ENCODE data around the gene MYCBP.
"Not testable (repeated sequence)": the region's sequence is repeated elsewhere in the genome, so short reads cannot be mapped to it uniquely, and the experiment has no call there.

MYCBP gene

GRCh38 chr1:38867208-38867607 lies 5.9 kb downstream of the MYCBP start:
- no peak for DNase-seq (ENCODE audit: low read depth)

- DNase-seq (ENCODE audit: low read depth): no peak
These were observed 7.9 kb downstream of the MYCBP start for GRCh38 chr1:38865112-38865715.

GRCh38 chr1:38860454-38860795 lies 12.7 kb downstream of the MYCBP start:
- no peak for DNase-seq (ENCODE audit: low read depth)

GRCh38 chr1:38859561-38860453 lies 13.3 kb downstream of the MYCBP start, which contains the start of gene RRAGC:
Gene RRAGC, minus strand, starts transcription at chr1:38859772. Its CDS starts 126 bp downstream, at chr1:38859646.
- peak; percentile 88 for DNase-seq (ENCODE audit: low read depth)

GRCh38 chr1:38858833-38859560 lies 14.2 kb downstream of the MYCBP start:
- no peak for DNase-seq (ENCODE audit: low read depth)

GRCh38 chr1:38852780-38853179 lies 20.4 kb downstream of the MYCBP start:
- DNase-seq (ENCODE audit: low read depth): no peak

GRCh38 chr1:38848071-38848470 lies 25.1 kb downstream of the MYCBP start:
- no peak for DNase-seq (ENCODE audit: low read depth)

GRCh38 chr1:38846210-38846609 lies 26.9 kb downstream of the MYCBP start:
- DNase-seq (ENCODE audit: low read depth): no peak

- not testable (repeated sequence) for DNase-seq (ENCODE audit: low read depth)
These were observed 28.1 kb downstream of the MYCBP start for GRCh38 chr1:38845088-38845487.

GRCh38 chr1:38840281-38840680 lies 32.9 kb downstream of the MYCBP start:
- no peak for DNase-seq (ENCODE audit: low read depth)

- no peak for DNase-seq (ENCODE audit: low read depth)
These were observed 33.8 kb downstream of the MYCBP start for GRCh38 chr1:38839363-38839762.

GRCh38 chr1:38836316-38836715 lies 36.8 kb downstream of the MYCBP start:
- not testable (repeated sequence) for DNase-seq (ENCODE audit: low read depth)

- DNase-seq (ENCODE audit: low read depth): no peak
These were observed 38.0 kb downstream of the MYCBP start for GRCh38 chr1:38834937-38835827.

- DNase-seq (ENCODE audit: low read depth): no peak
These were observed 38.8 kb downstream of the MYCBP start for GRCh38 chr1:38834221-38834782.

GRCh38 chr1:38833146-38833545 lies 40.0 kb downstream of the MYCBP start:
- DNase-seq (ENCODE audit: low read depth): no peak

- no peak for DNase-seq (ENCODE audit: low read depth)
These were observed 40.8 kb downstream of the MYCBP start for GRCh38 chr1:38832370-38832734.

GRCh38 chr1:38831731-38832369 lies 41.3 kb downstream of the MYCBP start:
- DNase-seq (ENCODE audit: low read depth): no peak

GRCh38 chr1:38829368-38829767 lies 43.8 kb downstream of the MYCBP start:
- no peak for DNase-seq (ENCODE audit: low read depth)

- no peak for DNase-seq (ENCODE audit: low read depth)
These were observed 45.8 kb downstream of the MYCBP start for GRCh38 chr1:38827318-38827717.

GRCh38 chr1:38826886-38827285 lies 46.3 kb downstream of the MYCBP start:
- no peak for DNase-seq (ENCODE audit: low read depth)

GRCh38 chr1:38826262-38826661 lies 46.9 kb downstream of the MYCBP start:
- no peak for DNase-seq (ENCODE audit: low read depth)

Measured in GM04503 (cell line).